ENCODE data around the gene NXPH2.

The NXPH2 gene

DNA sequence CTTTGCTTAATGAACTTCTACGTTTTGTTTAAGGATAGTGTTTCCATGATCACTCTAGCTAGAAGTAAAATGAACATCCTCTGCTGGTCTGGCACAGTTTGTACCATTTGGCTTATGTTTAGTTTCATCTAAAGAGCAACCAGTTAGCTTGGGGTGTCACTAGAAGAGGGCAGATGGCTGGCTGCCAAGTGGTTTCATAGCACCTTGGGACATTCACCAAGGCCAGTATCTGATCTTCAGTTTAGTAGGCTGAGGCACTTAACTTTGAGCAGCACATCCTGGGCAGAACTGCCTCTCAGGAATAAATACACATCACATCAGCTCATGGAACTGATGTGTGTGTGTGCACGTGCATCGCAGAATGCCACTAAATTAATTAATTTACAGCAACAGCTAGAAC is 68.4 kb downstream of the NXPH2 start:
- no peak for DNase-seq (ENCODE audit: low spot score)

- DNase-seq (ENCODE audit: low spot score), result peak; percentile 6
Measured at GRCh38 chr2:138708682-138709241, 71.4 kb downstream of the NXPH2 start.

DNA sequence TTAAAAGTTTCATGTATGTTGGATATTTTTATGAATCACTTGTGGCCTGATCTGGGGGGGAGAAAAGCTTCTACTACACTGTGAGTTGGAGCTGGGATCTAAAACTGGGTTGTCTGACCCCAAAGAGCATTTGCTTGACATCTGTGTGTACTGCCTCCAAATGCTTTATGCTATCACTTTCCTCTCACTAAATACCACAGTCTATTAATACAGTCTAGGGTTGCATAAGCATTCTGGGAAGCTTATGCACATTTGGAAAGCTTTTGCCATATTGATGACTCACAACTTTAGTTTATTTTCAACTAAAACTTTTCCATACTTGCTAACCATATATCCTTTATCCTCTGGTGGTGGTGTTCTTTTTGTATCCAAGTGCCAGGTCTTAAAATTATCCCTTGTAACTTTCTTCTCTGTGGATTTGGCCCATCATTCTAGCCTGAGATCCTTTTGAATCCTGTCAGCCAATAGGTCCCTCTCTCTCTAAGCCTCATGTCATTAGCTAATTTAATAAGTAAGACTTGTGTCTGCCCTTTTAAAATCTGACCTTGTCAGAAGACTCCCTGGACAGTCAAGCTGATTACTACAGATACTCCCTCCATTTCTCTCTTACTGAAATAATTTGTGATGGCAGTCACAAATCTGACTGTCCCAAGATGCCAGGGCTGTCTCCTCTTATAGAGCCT is 72.7 kb downstream of the NXPH2 start:
- peak; percentile 31 for DNase-seq (ENCODE audit: low spot score)

DNA sequence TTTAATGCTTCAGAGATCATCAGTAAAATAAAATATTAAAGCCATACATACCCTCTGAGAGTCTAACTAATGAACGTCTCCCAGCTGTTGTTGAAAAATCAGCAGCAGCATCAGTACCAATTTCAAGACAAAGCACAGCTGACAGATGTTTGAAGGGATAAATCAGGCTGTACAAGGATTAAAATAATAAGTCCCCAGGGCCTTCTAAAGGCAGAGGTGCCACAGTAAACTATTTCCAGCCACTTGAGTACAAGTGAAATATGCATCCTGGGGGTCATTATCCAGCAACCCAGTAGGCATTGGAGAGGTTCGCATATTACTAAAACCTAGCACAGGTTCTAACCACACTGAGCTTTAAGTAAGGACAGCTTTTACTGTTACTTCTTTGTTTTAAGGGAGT is 76.9 kb downstream of the NXPH2 start:
- DNase-seq (ENCODE audit: low spot score), result no peak

GRCh38 chr2:138700716-138701115 is 79.5 kb downstream of the NXPH2 start:
- no peak for DNase-seq (ENCODE audit: low spot score)

DNA sequence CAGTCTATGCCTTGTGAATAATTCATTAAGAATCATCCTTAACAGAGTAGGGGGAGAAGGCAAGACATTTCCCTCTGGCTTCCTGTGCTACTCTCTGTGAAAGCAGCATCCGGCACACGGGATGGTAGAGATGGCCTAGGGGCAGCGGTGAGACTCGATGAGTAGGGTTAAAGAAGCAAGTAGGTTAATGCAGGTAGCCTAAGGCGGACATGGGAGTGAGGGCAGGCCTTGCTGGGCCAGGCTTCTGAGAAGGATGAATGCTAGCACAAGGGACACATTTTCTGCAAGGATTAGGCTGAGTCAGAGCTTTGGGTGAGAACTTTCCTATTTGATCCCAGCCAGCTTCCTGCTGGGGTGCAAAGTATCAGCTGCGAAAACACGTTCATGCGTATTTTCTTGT is 80.8 kb downstream of the NXPH2 start:
- DNase-seq (ENCODE audit: low spot score), result no peak

- DNase-seq (ENCODE audit: low spot score), result no peak
Measured at GRCh38 chr2:138698428-138698827, 81.8 kb downstream of the NXPH2 start.

- no peak for DNase-seq (ENCODE audit: low spot score)
Measured at GRCh38 chr2:138691667-138692066, 88.5 kb downstream of the NXPH2 start.

- peak; percentile 11 for DNase-seq (ENCODE audit: low spot score)
Measured at GRCh38 chr2:138689705-138690104, 90.5 kb downstream of the NXPH2 start.

GRCh38 chr2:138682163-138682562 is 98.0 kb downstream of the NXPH2 start:
- no peak for DNase-seq (ENCODE audit: low spot score)

DNA sequence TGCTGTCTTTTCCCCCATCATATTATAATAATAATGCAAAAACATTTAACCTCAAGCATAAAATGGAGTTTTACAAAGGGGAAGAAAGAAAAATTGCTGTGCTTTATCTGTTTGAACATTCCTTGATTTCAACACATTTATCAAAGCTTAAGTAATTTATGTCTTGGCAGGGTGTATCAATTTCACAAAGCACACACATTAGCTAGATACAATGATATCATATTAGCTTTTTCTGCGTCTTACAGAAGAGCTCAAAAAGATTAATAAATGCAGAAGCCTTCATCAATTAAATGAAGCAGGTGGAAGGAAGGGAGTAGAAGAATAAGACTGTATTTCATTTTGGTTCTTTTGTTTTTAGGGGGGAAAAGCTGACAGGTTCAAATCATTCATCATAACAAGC is 103.0 kb downstream of the NXPH2 start:
- no peak for DNase-seq (ENCODE audit: low spot score)

DNA sequence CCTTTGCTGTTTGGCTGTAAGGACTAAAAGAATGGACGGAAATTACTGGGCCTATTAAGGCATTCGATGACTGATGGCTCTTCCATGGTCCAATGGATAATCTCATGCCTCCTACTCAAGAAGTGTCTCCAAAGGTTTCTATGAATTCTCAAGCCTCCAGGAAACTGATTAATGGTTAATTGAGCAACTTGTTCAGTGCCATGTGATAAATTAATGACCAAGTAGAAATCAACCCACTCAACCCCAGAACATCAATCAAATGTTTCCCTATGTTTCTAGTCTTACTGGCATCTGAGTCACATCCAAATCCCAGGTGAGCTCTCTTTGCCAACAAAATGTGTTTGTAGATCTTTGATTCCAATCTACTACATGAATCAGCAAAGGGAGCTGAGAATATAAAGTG is 103.6 kb downstream of the NXPH2 start:
- DNase-seq (ENCODE audit: low spot score), result peak; percentile 93

DNA sequence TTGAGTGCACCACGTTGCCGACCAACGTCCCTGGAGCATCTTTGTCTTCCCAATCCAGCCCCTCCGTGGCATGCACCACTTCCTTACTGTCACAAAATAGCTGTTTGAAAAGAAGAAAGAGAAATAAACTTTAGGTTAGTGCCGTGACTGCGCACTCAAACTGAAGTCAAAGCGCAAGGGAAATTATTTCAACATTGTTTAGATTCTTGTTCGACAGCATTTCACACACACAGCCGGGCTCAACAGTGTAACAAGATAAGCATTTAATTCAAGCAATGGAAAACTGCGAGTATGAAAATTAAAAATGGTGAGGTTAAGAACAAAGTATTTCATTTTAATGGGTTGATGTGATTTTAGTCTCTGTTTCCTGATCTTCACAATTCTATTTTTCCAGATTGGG is 108.6 kb downstream of the NXPH2 start:
- no peak for DNase-seq (ENCODE audit: low spot score)

DNA sequence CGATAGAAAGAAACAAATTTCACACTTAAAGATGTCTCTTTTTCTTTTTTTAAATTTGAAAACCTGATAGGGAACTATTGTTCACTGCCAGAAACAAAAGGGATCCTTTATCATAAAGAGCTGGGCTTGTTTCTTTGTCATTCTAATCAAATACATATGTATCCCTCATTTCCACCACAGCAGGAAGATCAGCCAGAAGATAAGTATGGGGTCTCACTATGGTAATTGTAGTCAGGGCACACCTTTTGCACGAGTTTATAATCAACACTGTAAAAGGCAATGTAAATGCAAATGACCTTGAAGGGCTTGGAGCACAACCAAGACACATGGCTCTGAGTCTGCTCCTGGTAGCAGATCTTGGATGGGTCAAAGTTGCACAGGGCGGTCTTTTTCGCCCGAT is 109.5 kb downstream of the NXPH2 start:
- no peak for DNase-seq (ENCODE audit: low spot score)

GRCh38 chr2:138665937-138666336 is 114.3 kb downstream of the NXPH2 start:
- peak; percentile 44 for DNase-seq (ENCODE audit: low spot score)

DNA sequence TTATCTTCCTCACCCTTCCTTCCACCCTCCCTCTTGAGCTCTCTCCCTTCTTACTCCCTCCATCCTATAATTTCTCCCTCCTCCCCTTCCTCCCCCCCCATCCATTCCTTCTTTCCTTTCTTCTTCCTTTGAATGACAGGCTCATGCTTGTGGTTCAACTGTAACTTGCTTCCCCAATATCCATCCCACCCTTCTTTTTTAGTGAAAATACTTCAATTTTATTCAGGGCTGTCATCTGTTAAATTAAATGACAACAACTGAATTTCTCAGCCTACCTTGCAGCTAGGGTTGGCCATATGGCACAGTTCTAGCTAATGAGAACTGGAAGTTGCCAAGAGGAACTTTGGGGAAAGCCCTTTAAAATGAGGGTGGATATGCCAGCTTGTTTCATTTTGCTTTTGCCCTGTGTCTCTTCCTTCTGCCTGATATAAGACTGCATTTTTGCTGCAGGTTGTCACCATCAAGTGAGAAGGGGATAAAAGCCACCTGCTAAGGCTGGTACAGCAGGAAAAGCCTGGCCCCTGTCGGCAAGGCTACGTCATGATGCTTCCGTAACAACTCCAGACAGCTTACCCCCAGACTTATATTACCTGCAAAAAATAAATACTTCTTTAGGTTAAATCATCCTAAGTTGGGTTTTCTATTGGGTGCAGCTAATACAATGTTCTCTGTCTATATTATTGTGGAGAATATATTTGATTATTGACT is 121.8 kb downstream of the NXPH2 start:
- peak; percentile 50 for DNase-seq (ENCODE audit: low spot score)

DNA sequence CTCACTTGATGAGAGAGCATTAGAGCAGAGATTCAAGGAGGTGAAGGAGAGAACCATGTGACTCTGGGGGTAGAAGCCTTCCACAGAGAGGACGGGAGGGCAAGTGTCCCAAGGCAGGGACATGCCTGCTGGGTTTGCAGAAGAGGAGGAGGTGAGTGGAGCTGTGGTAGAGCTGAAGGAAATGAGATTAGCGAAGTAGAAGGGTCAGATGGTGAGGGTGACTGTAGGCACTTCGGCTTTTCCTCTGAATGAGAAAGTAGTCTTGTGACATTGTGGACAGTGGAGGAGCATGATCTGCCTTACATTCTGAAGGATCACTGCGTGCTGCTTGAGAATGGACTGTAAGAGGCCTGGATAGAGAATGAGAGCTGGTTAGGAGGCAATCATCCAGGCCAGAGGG is 126.0 kb downstream of the NXPH2 start:
- DNase-seq (ENCODE audit: low spot score), result no peak

GRCh38 chr2:138652378-138652777 is 127.8 kb downstream of the NXPH2 start:
- peak; percentile 28 for DNase-seq (ENCODE audit: low spot score)

- no peak for DNase-seq (ENCODE audit: low spot score)
Measured at GRCh38 chr2:138649571-138649970, 130.6 kb downstream of the NXPH2 start.

DNA sequence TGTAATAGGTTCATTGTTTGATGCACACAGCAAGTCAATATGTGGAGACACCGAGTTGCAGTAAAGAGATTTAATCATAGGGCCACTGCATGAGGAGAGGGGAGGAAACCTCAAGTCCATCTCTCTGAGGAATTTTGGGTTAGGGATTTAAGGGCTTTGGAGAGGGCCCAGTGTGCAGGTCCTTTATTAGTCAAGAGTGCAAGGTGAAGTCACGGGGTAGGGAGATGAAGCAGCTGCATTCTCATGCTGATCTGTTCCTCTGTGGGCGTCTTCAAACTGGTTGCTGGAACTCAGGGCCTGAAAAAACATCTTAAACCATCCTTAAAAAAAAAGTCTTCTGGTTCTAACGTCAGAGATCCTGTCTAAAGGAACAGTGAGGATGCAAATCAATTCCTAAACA is 131.6 kb downstream of the NXPH2 start:
- DNase-seq (ENCODE audit: low spot score), result no peak

- peak; percentile 81 for DNase-seq (ENCODE audit: low spot score)
Measured at GRCh38 chr2:138644776-138645175, 135.4 kb downstream of the NXPH2 start.

- DNase-seq (ENCODE audit: low spot score), result peak; percentile 82
Measured at GRCh38 chr2:138640921-138641676, 139.1 kb downstream of the NXPH2 start.

- peak; percentile 34 for DNase-seq (ENCODE audit: low spot score)
Measured at GRCh38 chr2:138637686-138638085, 142.5 kb downstream of the NXPH2 start.
